Natural killer cell (primary cell): ENCODE data around the gene PPP1R13B. TPM values are rescaled to one million over a fixed set of nuclear protein-coding genes. Genes with fewer than 3 reads are reported as not detected.

Source experiments
- ATAC-seq, 3 donors: fragments of 150-1000 bp in 2 of 3; fragments of 200-7000 bp in 1 of 3; cut with Tn5 transposase; 1 replicate in 1 of 3; 2 replicates in 2 of 3; pipeline ENCODE4 v1.10.0; 2021; ENCODE audit warnings: mild to moderate bottlenecking in 2 of 3, moderate library complexity in 2 of 3
- DNase-seq, 2 donors: peaks; one replicate each; pipeline versions ENCODE4 v3.0.0 to v3.0.0-alpha.2; 2013 to 2021; ENCODE audit warnings: mixed read lengths in 1 of 2
- H3K27ac ChIP-seq: one replicate; pipeline ENCODE4 v1.5.1; 2013; ENCODE audit warnings: mild to moderate bottlenecking, low read length
- H3K27me3 ChIP-seq: one replicate; pipeline ENCODE4 v1.6.1; 2013; ENCODE audit warnings: low read length; ENCODE audit not compliant: control insufficient read depth, insufficient read depth
- H3K36me3 ChIP-seq: one replicate; pipeline ENCODE4 v1.6.1; 2013; ENCODE audit warnings: low read length; ENCODE audit not compliant: control insufficient read depth, insufficient read depth
- H3K4me1 ChIP-seq: one replicate; pipeline ENCODE4 v1.6.1; 2013; ENCODE audit warnings: low read length; ENCODE audit not compliant: control insufficient read depth, insufficient read depth
- H3K4me3 ChIP-seq: one replicate; pipeline ENCODE4 v1.5.1; 2013; ENCODE audit warnings: low read length
- H3K9me3 ChIP-seq: one replicate; pipeline ENCODE4 v1.6.1; 2013; ENCODE audit warnings: low read length; ENCODE audit not compliant: control insufficient read depth, insufficient read depth
- H3K27ac Mint-ChIP-seq, 2 donors: one replicate each; pipeline ENCODE4 v1.8.0; 2022; ENCODE audit warnings: mild to moderate bottlenecking in 2 of 2, mixed read lengths in 2 of 2, moderate library complexity in 1 of 2
- H3K27me3 Mint-ChIP-seq, 2 donors: one replicate each; pipeline ENCODE4 v1.8.0; 2022; ENCODE audit warnings: low read depth in 2 of 2, mixed read lengths in 2 of 2
- H3K36me3 Mint-ChIP-seq: one replicate; pipeline ENCODE4 v1.8.0; 2022; ENCODE audit warnings: mixed read lengths
- H3K4me1 Mint-ChIP-seq, 2 donors: one replicate each; pipeline ENCODE4 v1.8.0; 2022; ENCODE audit warnings: mixed read lengths in 2 of 2
- H3K4me3 Mint-ChIP-seq: one replicate; pipeline ENCODE4 v1.8.0; 2022; ENCODE audit warnings: mild to moderate bottlenecking, moderate library complexity, mixed read lengths
- H3K9me3 Mint-ChIP-seq, 2 donors: one replicate each; pipeline ENCODE4 v1.8.0; 2022; ENCODE audit warnings: mixed read lengths in 2 of 2
- CTCF ChIP-seq: fragments of 200-600 bp; IDR thresholded peaks from one replicate; pipeline ENCODE4 v1.8.0; 2022; ENCODE audit warnings: antibody characterized with exemption
- WGBS: methylation state at CpG from one replicate; pipeline ENCODE4 v1.1.7; 2013; ENCODE audit warnings: missing lambda C conversion rate; ENCODE audit not compliant: insufficient coverage; 5-methylcytosine and 5-hydroxymethylcytosine counted together
- intact Hi-C: fragments of 100-400 bp; cut with micrococcal nuclease; formaldehyde crosslinking; loops from one replicate; pipeline ENCODE4 v1.14.2; 2022
- total RNA-seq, 4 donors: library from RNA; stranded (reverse); fragments of 120-200 nt in 1 of 4; gene quantifications; one replicate each; pipeline versions ENCODE4 v1.2.3 to v1.2.4, GENCODE V29; 2013 to 2022

PPP1R13B gene
- total RNA-seq, 3 donors from 2014 or later (not counting 1 experiment from before 2014, with no cell fraction given), result 26.5 to 35.5 (median 31.7) TPM

GRCh38 chr14:103833711-103834110 lies 13.7 kb downstream of the PPP1R13B start:
- Histone ChIP-seq H3K9me3 (no peaks in the 10 kb centered on the region), H3K36me3 (no peaks in the 10 kb centered on the region), H3K4me1 (no peaks in the 10 kb centered on the region), H3K27ac (no peak overlapping the region), H3K27me3 (no peaks in the 10 kb centered on the region), H3K4me3 (no peak overlapping the region)
- DNase-seq, result no peak
- ATAC-seq, result no peak
- H3K36me3 Mint-ChIP-seq, result no peaks in the 10 kb centered on the region
- H3K4me1 Mint-ChIP-seq, result peaks cover 9 to 16% of the 10 kb centered on the region in 2 donors
- no peak for TF ChIP-seq CTCF
- 96% methylated on average over 4 of the region's 4 CpGs for WGBS
- H3K27ac Mint-ChIP-seq, result no peak overlapping the region
- no peak overlapping the region for H3K4me3 Mint-ChIP-seq
- intact Hi-C loops, result no loop called here
- H3K9me3 Mint-ChIP-seq, result no peaks in the 10 kb centered on the region
- H3K27me3 Mint-ChIP-seq, result no peaks in the 10 kb centered on the region

- 86% methylated on average over 1 of the region's 1 CpG for WGBS
- DNase-seq (no peak), ATAC-seq (no peak)
- intact Hi-C loops, result no loop called here
- no peak overlapping the region for H3K27ac Mint-ChIP-seq
- TF ChIP-seq CTCF, result no peak
- Histone ChIP-seq H3K4me1 (no peaks in the 10 kb centered on the region), H3K27ac (no peak overlapping the region), H3K9me3 (no peaks in the 10 kb centered on the region), H3K36me3 (no peaks in the 10 kb centered on the region), H3K4me3 (no peak overlapping the region), H3K27me3 (no peaks in the 10 kb centered on the region)
- H3K9me3 Mint-ChIP-seq, result no peaks in the 10 kb centered on the region
- H3K27me3 Mint-ChIP-seq, result no peaks in the 10 kb centered on the region
- no peak overlapping the region for H3K4me3 Mint-ChIP-seq
- H3K4me1 Mint-ChIP-seq, result peaks cover 5 to 6% of the 10 kb centered on the region in 2 donors
- H3K36me3 Mint-ChIP-seq, result no peaks in the 10 kb centered on the region
Observed at GRCh38 chr14:103832046-103832445, 15.3 kb downstream of the PPP1R13B start.

- intact Hi-C loops, result no loop called here
- Histone ChIP-seq H3K4me3 (no peak overlapping the region), H3K4me1 (no peaks in the 10 kb centered on the region), H3K27me3 (no peaks in the 10 kb centered on the region), H3K36me3 (no peaks in the 10 kb centered on the region), H3K9me3 (no peaks in the 10 kb centered on the region), H3K27ac (no peak overlapping the region)
- H3K4me3 Mint-ChIP-seq, result no peak overlapping the region
- H3K9me3 Mint-ChIP-seq, result no peaks in the 10 kb centered on the region
- H3K27ac Mint-ChIP-seq, result no peak overlapping the region
- no peaks in the 10 kb centered on the region for H3K27me3 Mint-ChIP-seq
- peaks cover 5 to 6% of the 10 kb centered on the region in 2 donors for H3K4me1 Mint-ChIP-seq
- no peak for TF ChIP-seq CTCF
- no peaks in the 10 kb centered on the region for H3K36me3 Mint-ChIP-seq
- DNase-seq, result no peak
- no peak for ATAC-seq
- 93% methylated on average over 10 of the region's 14 CpGs for WGBS
Observed at GRCh38 chr14:103830511-103831270, 16.7 kb downstream of the PPP1R13B start.
